ENCODE results near the gene CLIC6.
A peak's percentile ranks its signal among the peaks of the same experiment; 100 is the strongest.

Gene CLIC6

GRCh38 chr21:34724857-34725195, 56.0 kb downstream of the CLIC6 start:
- no peak for DNase-seq

- DNase-seq: no peak
Observed at GRCh38 chr21:34726627-34727337, 58.0 kb downstream of the CLIC6 start.

- DNase-seq: no peak
Observed at GRCh38 chr21:34728479-34728878, 59.7 kb downstream of the CLIC6 start.

GRCh38 chr21:34730194-34730593, 61.4 kb downstream of the CLIC6 start:
- no peak for DNase-seq

- no peak for DNase-seq
Observed at GRCh38 chr21:34730756-34731445, 62.1 kb downstream of the CLIC6 start.

- DNase-seq: no peak
Observed at GRCh38 chr21:34732388-34732821, 63.6 kb downstream of the CLIC6 start.

GRCh38 chr21:34733852-34734251, 65.1 kb downstream of the CLIC6 start:
- DNase-seq: no peak

- no peak for DNase-seq
Observed at GRCh38 chr21:34734696-34735095, 65.9 kb downstream of the CLIC6 start.

GRCh38 chr21:34736116-34736874, 67.5 kb downstream of the CLIC6 start:
- DNase-seq: no peak

- no peak for DNase-seq
Observed at GRCh38 chr21:34737115-34737514, 68.3 kb downstream of the CLIC6 start.

- DNase-seq: no peak
Observed at GRCh38 chr21:34740198-34740597, 71.4 kb downstream of the CLIC6 start.

GRCh38 chr21:34743285-34743684, 74.5 kb downstream of the CLIC6 start:
- DNase-seq: no peak

GRCh38 chr21:34743831-34744230, 75.0 kb downstream of the CLIC6 start:
- DNase-seq: no peak

- DNase-seq: no peak
Observed at GRCh38 chr21:34744801-34745200, 76.0 kb downstream of the CLIC6 start.

GRCh38 chr21:34745557-34746255, 76.9 kb downstream of the CLIC6 start:
- peak in 40 of 56 donors; percentile 1 to 48 (median 12) for DNase-seq

- no peak for DNase-seq
Observed at GRCh38 chr21:34748862-34749261, 80.1 kb downstream of the CLIC6 start.

- DNase-seq: no peak
Observed at GRCh38 chr21:34754690-34755647, 86.2 kb downstream of the CLIC6 start.

GRCh38 chr21:34761758-34762330, 93.0 kb downstream of the CLIC6 start:
- DNase-seq: no peak

- DNase-seq: no peak
Observed at GRCh38 chr21:34762786-34763185, 94.0 kb downstream of the CLIC6 start.

- no peak for DNase-seq
Observed at GRCh38 chr21:34764715-34765284, 96.0 kb downstream of the CLIC6 start.
